Stimulated activated CD4-positive, alpha-beta T cell treated with anti-CD3 and anti-CD28 coated beads, TNF-alpha, amount 100 ng/mL, for 1 hour (primary cell): ENCODE results near the gene MUCL3.
"Not testable (repeated sequence)": the region's sequence is repeated elsewhere in the genome, so short reads cannot be mapped to it uniquely, and the experiment has no call there.

Experiments
- DNase-seq, 3 donors: peaks; one replicate each; pipeline ENCODE4 v3.0.0-alpha.2; 2020; ENCODE audit warnings: low read depth in 3 of 3, low spot score in 1 of 3

The MUCL3 gene

GRCh38 chr6:30940361-30940986 lies at the start of gene MUCL3:
Gene MUCL3 (plus strand): TSS chr6:30940973. CDS start chr6:30941000, 27 bp downstream.
- no peak for DNase-seq

- no peak for DNase-seq
These were observed 49.4 kb upstream of the MUCL3 start for GRCh38 chr6:30891450-30891723.

DNA sequence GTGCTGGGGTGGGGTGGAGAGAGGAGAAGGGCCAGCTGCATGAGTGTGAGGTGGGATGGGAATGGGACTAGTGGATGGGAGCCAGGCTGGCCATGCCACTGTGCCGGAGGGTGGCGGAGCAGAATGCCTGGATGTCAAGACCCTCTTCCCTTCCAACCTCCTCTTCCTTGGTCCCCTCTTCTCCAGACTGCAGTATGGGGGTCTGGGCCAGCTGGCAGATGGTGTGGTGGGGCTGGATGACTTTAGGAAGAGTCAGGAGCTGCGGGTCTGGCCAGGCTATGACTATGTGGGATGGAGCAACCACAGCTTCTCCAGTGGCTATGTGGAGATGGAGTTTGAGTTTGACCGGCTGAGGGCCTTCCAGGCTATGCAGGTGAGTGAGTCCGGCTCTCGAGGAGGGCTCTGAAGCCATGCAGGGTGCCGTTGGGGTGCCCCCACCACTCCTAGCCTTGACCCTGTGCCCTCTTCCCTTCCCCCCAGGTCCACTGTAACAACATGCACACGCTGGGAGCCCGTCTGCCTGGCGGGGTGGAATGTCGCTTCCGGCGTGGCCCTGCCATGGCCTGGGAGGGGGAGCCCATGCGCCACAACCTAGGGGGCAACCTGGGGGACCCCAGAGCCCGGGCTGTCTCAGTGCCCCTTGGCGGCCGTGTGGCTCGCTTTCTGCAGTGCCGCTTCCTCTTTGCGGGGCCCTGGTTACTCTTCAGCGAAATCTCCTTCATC lies 48.8 kb upstream of the MUCL3 start:
- DNase-seq, result no peak

GRCh38 chr6:30893001-30893591 lies 47.7 kb upstream of the MUCL3 start:
- DNase-seq, result no peak

GRCh38 chr6:30893666-30894065 lies 47.1 kb upstream of the MUCL3 start:
- DNase-seq, result no peak

GRCh38 chr6:30894381-30894780 lies 46.4 kb upstream of the MUCL3 start:
- DNase-seq, result no peak

GRCh38 chr6:30894935-30895334 lies 45.8 kb upstream of the MUCL3 start:
- no peak for DNase-seq

DNA sequence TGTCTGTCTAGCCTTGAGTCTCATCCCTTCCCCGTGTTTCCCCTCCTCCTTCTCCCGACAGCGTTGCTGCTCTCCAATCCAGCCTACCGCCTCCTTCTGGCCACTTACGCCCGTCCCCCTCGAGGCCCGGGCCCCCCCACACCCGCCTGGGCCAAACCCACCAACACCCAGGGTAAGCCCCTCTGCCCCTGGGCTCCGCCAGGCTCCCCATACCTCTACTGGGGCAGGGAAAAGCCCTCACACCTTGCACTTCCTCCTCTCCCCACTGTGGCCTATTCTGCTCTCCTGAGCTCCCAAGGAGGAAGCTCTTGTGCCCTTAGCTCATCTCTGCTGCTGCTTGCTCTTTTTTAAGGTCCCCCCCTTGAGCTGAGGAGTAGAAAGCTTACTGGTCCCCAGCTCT lies 45.4 kb upstream of the MUCL3 start:
- DNase-seq, result no peak

DNA sequence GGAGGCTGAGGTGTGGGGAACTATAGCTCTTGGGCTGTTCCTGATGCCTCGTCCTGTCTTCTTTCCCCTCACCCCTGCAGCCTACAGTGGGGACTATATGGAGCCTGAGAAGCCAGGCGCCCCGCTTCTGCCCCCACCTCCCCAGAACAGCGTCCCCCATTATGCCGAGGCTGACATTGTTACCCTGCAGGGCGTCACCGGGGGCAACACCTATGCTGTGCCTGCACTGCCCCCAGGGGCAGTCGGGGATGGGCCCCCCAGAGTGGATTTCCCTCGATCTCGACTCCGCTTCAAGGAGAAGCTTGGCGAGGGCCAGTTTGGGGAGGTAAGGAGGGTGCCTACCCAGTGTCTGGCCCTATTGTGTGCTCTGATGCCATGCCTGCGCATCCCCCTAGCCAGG lies 44.2 kb upstream of the MUCL3 start:
- DNase-seq, result no peak

DNA sequence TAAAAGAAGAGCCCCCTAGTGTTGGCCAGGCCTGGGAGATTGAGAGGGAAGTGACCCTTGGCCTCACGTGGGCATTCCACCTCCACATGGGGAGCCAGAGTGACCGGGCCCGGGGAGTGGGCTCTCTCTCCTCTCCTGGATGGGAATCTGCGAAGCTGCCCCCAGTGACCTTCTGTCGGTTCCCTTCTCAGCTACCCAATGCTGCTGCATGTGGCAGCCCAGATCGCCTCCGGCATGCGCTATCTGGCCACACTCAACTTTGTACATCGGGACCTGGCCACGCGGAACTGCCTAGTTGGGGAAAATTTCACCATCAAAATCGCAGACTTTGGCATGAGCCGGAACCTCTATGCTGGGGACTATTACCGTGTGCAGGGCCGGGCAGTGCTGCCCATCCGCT lies 42.9 kb upstream of the MUCL3 start:
- no peak for DNase-seq

DNA sequence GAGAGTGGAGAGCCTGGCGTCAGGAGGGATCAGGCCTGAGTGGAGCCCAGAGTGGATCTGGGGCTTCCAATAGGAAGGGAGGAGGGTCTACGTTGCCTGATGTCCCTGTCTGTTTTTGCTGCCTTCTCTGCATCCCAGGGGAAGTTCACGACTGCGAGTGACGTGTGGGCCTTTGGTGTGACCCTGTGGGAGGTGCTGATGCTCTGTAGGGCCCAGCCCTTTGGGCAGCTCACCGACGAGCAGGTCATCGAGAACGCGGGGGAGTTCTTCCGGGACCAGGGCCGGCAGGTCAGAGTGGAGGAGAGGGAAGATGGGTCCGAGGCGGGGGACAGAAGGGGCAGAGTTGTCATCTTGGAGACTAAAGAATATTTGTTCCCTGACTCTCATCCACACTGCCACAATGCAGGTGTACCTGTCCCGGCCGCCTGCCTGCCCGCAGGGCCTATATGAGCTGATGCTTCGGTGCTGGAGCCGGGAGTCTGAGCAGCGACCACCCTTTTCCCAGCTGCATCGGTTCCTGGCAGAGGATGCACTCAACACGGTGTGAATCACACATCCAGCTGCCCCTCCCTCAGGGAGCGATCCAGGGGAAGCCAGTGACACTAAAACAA lies 41.9 kb upstream of the MUCL3 start:
- no peak for DNase-seq

GRCh38 chr6:30900863-30901417 lies 39.8 kb upstream of the MUCL3 start:
- no peak for DNase-seq

DNA sequence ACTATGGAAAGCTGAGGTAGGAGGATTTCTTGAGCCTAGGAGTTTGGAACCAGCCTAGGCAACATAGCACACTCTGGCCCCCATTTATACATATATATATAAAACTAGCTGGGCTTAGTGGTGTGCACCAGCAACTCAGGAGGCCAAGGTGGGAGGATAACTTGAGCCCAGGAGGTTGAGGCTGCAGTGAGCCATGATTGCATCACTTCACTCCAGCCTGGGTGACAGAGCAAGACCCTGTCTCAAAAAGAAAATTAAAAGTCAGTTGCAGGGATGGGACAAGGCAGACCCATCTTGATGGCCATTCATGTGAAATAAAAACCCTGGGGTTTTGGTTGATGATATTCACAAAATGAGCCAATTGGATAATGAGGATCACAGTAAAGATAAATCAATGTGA lies 39.3 kb upstream of the MUCL3 start:
- DNase-seq, result no peak

DNA sequence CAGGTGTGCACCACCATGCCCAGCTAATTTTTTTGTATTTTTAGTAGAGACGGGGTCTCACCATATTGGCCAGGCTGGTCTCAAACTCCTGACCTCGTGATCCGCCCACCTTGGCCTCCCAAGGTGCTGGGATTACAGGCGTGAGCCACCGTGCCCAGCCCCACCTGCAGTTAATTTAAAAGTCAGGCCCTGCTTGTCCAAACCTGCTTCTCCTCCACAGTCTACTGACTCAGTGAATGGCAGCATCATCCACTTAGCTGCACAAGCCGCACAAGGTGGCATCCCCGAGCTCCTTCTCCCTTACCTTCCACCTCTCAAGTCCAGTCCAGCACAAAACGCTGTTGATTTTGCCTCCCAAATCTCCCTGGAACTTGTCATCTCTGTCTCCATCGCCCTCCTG lies 38.6 kb upstream of the MUCL3 start:
- DNase-seq, result not testable (repeated sequence)

DNA sequence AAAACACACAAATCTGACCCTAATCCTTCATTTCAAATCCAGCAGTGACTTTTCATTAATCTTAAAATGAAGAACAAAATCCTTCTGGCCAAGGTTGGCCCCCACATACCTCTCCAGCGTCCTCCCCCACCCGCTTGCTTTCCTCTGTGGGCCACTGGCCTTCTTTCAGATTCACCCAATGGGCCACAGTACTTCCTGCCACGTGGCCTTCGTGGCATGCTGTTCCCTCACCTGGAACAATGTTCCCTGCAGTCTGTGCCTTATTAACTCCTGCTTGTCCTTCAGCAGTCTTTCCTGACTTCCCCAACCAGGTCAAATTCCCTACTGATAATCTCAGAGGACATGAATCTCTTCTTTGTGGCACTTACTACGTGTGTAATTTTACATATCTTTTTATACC lies 38.1 kb upstream of the MUCL3 start:
- DNase-seq, result no peak

DNA sequence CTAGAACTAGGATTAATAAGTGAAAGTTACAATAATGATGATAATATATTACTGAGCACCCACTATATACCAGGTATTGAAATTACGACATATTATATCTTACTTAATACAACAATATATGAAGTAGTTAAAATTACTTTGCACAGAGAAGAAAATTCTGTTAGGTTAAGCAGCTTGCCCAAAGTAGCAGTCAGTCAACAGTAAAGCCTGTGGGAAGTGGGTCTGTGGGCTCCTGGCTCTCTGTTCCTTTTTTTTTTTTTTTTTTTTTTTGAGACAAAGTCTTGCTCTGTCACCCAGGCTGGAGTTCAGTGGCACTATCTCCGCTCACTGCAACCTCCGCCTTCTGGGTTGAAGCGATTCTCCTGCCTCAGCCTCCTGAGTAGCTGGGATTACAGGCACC lies 37.5 kb upstream of the MUCL3 start:
- no peak for DNase-seq

- DNase-seq, result not testable (repeated sequence)
These were observed 33.4 kb upstream of the MUCL3 start for GRCh38 chr6:30907290-30907757.

GRCh38 chr6:30907758-30908591 lies 32.8 kb upstream of the MUCL3 start, which contains the start of gene GTF2H4:
Gene GTF2H4 (plus strand): TSS chr6:30908207.
- peak; percentile 86 to 88 (median 87) for DNase-seq

DNA sequence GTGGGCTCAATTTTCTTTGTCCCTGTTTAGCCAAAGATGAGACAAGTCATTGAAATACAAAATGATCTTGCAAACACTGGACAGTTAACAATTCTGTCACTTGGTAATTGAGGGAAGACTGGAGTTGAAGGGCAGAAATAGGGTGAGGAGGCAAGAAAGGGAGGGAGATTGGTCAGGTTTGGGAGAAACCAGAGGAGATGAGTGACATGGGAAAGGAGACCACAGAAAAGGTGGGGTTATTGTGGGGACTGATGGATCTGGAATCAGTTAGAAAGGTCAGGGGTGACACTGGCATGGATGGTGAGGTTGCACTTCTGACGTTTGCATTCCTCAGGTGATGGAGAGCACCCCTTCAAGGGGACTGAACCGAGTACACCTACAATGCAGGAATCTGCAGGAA lies 32.1 kb upstream of the MUCL3 start:
- DNase-seq, result no peak

DNA sequence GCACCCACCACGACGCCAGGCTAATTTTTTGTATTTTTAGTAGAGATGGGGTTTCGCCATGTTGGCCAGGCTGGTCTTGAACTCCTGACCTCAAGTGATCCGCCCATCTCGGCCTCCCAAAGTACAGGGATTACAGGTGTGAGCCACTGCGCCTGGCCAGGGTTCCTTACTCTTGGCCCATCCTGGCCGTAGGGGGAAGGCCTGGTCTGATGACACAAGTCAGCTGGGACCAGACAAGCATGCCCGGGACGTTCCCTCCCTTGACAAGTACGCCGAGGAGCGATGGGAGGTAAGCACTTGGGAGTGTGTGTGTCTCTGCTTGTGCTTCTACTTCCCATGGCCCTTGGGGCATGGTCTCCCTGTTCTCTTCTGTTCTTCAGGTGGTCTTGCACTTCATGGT lies 30.3 kb upstream of the MUCL3 start:
- not testable (repeated sequence) for DNase-seq
